GM21447 (cell line): Measurements from ENCODE around the gene ASS1.

Experiments used
- ATAC-seq: cut with Tn5 transposase; IDR thresholded peaks from one replicate; pipeline ENCODE4 v1.9.1; 2021; ENCODE audit not compliant: unreplicated experiment

The ASS1 gene

DNA sequence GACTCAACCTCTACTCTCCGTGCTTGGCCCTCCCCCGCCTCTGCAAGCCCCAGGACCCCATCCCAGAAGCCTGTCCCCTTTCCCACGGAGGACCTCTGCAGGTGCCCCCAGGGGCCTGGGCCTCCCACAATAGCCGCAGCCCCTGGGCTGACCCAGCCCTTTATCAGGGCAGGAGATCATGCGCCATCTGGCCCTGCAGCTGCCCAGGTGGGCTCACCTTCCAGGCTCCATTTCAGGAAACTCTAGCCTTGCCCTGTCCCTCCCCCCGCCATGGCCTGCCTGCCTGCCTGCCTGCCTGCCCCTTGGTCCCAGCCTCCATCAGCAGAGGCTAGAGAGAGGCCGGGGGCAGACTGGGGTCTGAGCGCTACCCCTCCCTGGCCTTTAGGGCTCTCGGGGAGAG, 48.7 kb downstream of the ASS1 start:
- ATAC-seq = no peak

GRCh38 chr9:130495067-130495466, 50.3 kb downstream of the ASS1 start:
- ATAC-seq = no peak

GRCh38 chr9:130497139-130497538, 52.4 kb downstream of the ASS1 start:
- no peak for ATAC-seq

DNA sequence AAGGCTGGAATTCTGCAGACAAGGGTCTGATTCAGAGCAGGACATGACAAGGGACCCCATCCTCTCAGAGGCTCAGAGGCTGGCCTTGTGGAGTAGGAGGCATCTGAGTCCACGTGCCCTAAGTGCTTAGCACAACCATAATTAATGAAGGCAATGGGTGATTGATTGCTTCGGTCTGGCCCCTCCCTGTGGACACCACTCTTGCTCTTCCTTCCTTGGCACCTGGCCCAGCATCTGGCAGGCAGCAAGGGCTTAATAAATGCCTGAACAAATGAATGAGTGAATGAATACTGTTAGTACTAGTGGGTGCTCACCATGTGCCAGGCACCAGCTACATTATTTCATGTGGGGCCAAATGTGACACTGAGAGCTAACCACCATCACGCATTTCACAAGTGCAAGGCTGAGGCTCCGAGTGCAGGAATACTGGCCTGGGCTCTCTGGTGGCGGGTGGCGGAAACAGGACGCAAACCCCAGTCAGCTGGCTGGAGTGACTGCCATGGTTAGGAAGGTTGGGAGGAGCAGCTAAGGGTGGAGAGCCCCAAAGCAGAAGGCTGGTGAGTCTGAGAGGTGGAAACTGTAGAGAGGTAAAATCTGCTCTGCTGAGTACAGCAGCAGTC, 53.6 kb downstream of the ASS1 start:
- no peak for ATAC-seq

- no peak for ATAC-seq
Measured at GRCh38 chr9:130498918-130499698, 54.3 kb downstream of the ASS1 start.

DNA sequence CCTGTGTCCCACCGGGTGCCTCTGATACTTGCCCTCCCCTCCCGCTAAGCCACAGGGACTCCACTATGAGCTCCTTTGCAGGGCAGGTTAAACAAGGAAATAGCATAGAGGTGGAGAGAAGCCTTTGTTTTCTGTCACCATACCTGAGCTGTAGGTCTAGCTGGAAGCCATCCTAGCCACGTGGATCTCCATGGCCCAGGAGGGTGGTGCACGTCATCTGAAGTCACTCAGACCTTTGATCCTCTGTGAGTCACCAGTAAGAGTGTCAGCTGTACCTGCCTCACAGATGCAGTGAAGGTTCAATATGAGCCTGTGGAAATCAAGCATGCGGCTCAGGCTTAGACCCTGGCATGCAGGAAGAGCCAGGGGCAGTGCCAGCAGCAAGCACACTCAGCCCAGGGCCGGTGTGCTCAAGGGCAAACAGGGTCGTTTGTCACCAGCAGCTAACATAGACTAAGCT, 55.1 kb downstream of the ASS1 start:
- ATAC-seq = no peak

- no peak for ATAC-seq
Measured at GRCh38 chr9:130500340-130501180, 55.8 kb downstream of the ASS1 start.

DNA sequence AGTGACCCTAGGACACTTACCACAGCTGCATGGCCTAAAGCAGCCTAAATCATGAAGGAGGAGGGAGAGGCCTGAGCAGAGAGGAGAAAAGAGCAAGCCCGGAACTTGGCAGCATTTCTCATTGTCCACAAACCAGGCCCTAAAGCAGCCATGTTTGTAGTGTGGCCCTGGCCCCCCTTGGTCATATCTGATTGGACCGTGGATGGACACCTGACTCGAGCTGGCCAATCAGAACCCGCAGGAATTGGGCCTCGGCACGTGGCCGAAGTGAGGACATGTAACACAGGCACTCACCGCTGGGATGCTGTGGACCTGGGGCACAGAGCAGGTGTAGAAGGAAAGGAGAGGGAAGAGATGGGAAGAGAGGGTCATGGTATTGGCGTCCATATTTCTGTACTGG, 56.9 kb downstream of the ASS1 start:
- no peak for ATAC-seq

DNA sequence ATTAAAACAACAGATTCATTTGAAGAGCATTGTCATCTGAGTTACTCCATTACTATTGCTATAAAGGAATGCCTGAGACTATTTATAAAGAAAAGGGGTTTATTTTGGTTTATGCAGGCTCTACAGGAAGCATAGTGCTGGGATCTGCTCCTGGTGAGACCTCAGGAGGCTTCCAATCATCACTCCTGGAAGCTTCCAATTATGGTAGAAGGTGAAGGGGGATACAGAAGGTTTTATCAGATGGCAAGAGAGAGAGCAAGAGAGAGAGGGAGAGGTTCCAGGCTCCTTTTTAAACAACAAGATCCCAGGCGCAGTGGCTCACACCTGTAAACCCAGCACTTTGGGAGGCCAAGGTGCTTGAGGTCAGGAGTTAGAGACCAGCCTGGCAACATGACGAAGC, 63.5 kb downstream of the ASS1 start:
- ATAC-seq = no peak

DNA sequence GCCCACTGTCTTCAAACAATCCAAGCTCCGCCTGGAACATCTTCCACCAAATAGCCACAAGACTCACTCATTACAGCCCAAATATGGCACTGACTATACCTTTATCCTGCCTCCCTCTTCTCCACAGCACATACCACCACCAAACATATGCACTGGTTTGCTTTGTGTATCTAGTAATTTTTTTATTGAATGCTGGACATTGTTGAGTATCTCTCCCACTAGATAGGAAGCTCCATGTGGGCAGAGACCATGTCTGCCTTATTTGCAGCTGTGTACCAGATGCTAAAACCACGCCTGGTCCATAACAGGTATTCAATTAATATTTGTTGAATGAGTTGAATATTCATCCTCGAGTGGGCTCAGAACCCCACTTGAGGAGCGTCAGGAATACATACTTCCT, 67.4 kb downstream of the ASS1 start:
- ATAC-seq = no peak

- no peak for ATAC-seq
Measured at GRCh38 chr9:130513078-130513477, 68.3 kb downstream of the ASS1 start.

DNA sequence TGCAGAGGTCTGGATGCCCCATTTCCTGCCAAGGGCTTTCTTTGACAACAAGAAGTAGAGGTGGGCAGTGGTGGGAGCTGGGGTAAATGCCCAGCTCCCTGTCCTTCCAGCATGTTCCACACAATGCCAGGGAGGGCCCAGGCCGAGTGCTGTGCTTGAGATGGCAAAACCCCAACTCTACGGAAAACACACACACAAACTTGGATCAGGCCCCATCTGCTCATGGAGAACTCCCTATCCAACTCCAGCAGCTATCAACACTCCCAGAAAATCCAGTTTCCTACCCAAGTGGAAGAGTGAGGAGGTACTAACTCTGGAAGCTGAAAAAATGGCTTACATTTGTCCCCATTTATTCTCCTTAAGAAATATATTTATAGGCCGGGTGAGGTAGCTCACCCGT, 73.5 kb downstream of the ASS1 start:
- ATAC-seq = no peak

GRCh38 chr9:130518943-130519799, 74.4 kb downstream of the ASS1 start:
- ATAC-seq = no peak

GRCh38 chr9:130519927-130520326, 75.2 kb downstream of the ASS1 start:
- no peak for ATAC-seq

GRCh38 chr9:130521715-130522114, 77.0 kb downstream of the ASS1 start:
- ATAC-seq = no peak

DNA sequence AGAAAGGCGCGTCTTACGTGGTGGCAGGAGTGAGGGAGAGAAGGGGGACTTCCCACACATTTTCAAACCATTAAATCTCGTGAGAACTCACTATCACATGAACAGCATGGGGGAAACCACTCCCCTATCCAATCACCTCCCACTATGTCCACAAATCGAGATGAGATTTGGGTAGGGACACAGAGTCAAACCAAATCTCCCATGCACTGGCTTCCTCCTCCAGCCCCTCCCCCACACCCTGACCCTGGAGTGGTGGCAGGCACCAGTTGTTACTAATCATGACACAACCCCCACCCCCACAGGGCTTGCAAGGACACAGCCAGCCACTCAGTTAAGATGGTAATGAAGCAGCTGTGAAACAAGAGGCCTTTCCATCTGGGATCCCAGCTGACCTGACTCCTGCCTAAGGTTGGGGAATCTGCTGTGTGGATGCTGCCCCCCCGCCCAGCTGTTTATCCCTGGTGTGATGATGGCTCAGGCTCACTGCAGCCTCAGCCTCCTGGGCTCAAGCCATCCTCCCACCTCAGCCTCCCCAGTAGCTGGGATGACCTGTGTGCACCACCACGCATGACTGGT, 77.6 kb downstream of the ASS1 start:
- no peak for ATAC-seq

DNA sequence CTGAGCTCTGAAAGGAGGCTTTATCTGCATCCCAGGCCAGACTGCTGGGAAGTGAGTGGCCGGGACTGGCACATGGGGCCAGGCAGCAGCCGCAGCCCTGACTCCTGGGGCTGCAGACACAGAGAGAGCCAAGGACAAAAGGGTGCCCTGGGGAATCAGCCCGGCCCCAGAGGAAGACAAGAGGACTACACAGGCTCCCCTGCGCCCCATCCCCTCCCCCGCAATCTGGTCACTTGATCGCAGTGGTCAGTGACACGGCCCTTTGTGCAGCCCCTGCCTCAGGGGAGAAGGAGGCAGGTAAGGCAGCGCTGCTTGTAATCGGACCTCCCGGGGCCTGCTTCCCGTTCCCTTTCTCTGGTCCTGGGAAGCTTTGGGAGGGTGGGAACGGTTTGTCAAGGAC, 79.2 kb downstream of the ASS1 start:
- no peak for ATAC-seq

- ATAC-seq = no peak
Measured at GRCh38 chr9:130526193-130526853, 81.6 kb downstream of the ASS1 start.

DNA sequence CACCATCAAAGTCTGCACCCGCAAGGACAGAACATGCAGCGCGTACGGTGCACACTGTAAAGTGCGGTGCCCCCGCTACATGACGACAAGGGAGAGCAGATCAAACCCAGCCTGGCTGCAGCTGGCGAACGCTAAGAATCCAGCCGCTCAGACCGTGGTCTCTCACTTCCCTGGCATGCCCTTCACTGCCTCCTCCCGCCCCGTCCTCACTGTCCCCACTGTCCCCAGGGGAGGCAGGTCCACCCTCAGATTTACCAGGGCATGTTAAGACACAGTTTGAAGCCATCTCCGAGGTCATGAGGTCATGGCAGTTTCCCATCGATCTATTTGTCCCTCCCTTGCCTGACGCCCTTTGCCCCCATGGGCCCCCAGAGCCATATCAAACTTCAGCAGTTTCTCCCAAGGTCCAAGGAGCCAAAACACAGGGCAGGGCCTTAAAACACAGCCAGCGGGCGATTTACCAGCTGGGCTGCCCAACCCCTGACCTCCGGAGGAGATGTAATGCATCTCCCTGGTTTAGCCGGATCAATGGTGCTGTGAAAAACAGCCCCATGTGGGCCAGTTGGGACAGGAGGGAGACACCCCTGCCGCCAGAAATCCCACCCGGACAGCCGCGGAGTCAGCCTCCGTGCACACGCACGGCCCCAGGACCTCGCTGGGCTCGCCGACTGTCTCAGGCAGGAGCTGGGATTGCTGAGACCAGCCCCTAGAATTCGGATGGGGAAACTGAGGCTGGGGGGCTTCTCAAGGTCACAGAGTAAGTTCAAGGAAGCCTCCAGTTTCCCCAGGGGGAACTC, 82.3 kb downstream of the ASS1 start:
- ATAC-seq = no peak
